ENCODE measurements around the gene SUPT3H.

DNA sequence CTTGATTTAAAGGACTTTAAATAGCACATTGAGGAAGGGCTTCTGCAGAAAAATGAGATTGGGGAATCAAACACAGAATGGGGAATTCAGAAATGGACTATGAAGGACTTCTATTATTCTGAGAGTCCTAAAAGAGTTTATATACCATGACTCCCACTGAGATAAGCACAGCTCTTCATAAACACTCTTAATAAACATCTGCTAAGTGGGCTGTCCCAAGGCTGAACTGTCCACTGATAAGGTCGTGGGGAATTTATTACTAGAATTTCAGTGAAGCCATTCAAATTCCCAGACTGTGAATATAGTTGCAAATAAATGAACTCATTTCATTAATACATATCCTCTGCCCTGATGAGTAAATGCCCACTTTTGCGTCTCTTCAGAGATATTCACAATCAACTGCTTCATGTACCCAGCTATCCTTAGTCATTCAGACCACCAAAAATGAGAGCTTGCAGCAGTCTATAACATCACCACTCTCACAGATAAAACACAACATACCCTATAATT is 517.8 kb downstream of the SUPT3H start:
- TF ChIP-seq, protein P1, sequence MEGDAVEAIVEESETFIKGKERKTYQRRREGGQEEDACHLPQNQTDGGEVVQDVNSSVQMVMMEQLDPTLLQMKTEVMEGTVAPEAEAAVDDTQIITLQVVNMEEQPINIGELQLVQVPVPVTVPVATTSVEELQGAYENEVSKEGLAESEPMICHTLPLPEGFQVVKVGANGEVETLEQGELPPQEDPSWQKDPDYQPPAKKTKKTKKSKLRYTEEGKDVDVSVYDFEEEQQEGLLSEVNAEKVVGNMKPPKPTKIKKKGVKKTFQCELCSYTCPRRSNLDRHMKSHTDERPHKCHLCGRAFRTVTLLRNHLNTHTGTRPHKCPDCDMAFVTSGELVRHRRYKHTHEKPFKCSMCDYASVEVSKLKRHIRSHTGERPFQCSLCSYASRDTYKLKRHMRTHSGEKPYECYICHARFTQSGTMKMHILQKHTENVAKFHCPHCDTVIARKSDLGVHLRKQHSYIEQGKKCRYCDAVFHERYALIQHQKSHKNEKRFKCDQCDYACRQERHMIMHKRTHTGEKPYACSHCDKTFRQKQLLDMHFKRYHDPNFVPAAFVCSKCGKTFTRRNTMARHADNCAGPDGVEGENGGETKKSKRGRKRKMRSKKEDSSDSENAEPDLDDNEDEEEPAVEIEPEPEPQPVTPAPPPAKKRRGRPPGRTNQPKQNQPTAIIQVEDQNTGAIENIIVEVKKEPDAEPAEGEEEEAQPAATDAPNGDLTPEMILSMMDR (IDR thresholded peaks at IDR 0.05), result no peak
- no peak for TF ChIP-seq EZH2 (IDR thresholded peaks at IDR 0.05; ENCODE audit: borderline replicate concordance, insufficient read depth, low read depth, low read length, poor library complexity, severe bottlenecking)

Data from B cell (primary cell).